ENCODE measurements around the gene TAS1R1.

GRCh38 chr1:6545276-6546112 lies 9.6 kb upstream of the TAS1R1 start:
- TF ChIP-seq CTCF (optimal IDR thresholded peaks at IDR 0.05 in 1 of 3, IDR thresholded peaks at IDR 0.05 in 1 of 3, conservative IDR thresholded peaks at IDR 0.05 in 1 of 3; ENCODE audit: extremely low read depth in 1 of 3, insufficient read depth in 2 of 3, low read length in 3 of 3) (no peak), EZH2 (IDR thresholded peaks at IDR 0.05; ENCODE audit: low read length) (no peak)
